Measurements from ENCODE around the gene BSDC1.
"Not testable (repeated sequence)": the region's sequence is repeated elsewhere in the genome, so short reads cannot be mapped to it uniquely, and the experiment has no call there.

The BSDC1 gene
- 115 to 136 (median 129) reads per million in 3 donors for total RNA-seq

DNA sequence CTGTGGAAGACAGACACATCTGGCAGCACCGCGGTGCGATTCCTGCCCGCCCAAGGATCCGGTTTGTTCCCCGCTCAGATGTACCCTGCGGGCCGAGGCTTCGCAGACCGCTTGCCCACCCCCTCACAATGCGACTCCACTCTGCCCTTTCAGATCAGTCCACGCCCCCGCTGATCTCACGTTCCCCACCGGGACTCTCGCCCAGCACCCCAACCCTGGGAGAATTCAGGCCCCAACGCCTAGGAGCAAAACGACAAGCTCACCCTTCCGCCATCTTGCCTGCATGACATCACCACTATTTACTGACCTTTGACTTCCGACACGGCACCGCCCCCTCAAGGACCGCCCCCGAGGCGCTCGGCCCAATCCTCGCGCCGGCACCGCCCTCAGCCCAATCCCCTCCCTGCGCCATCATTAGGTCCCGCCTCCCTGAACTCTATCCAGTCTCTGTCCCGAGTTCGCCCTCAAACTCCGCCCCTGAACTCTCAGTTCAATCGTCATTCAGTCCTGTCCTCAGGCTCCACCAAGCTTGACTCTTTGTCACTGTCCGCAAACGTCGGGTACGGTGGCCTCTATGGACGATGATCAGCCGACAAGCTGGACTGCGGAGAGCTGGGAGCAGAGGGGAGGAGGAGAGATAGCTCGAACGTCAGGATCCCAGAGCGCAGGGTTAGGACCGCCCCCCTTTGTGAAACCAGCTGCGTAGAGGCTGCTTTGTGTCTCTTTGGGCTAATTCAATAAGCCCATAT lies at the start of gene BSDC1:
BSDC1 (minus strand) TSS at position 301 of the 749 bp plus-strand sequence; CDS start at position 274, 27 bp downstream.
- Histone ChIP-seq H3K4me3 (ENCODE audit: insufficient read depth, low read depth, low read length, poor library complexity, severe bottlenecking) (peak within 1 kb of the TSS; percentile 76), H3K36me3 (ENCODE audit: control insufficient read depth, insufficient read depth, low read length) (peaks cover 19% of the 10 kb centered on the region), H3K9me3 (ENCODE audit: control insufficient read depth, low read length) (no peaks in the 10 kb centered on the region), H3K27me3 (replicated peaks; ENCODE audit: control insufficient read depth, insufficient read depth, low read length, poor library complexity, severe bottlenecking) (no peaks in the 10 kb centered on the region), H3K4me1 (ENCODE audit: control insufficient read depth, insufficient read depth, low read length, poor library complexity, severe bottlenecking) (peaks cover 15% of the 10 kb centered on the region), H3K27ac (ENCODE audit: insufficient read depth, low read length, poor library complexity, severe bottlenecking) (peak within 1 kb of the TSS; percentile 94)
- DNase-seq, result peak; percentile 95 to 96 (median 96)

GRCh38 chr1:32441467-32441866 lies 47.2 kb upstream of the BSDC1 start:
- not testable (repeated sequence) for H3K4me1 ChIP-seq (ENCODE audit: control insufficient read depth, insufficient read depth, low read length, poor library complexity, severe bottlenecking); H3K27me3 ChIP-seq (replicated peaks; ENCODE audit: control insufficient read depth, insufficient read depth, low read length, poor library complexity, severe bottlenecking); H3K4me3 ChIP-seq (ENCODE audit: insufficient read depth, low read depth, low read length, poor library complexity, severe bottlenecking); H3K36me3 ChIP-seq (ENCODE audit: control insufficient read depth, insufficient read depth, low read length); H3K27ac ChIP-seq (ENCODE audit: insufficient read depth, low read length, poor library complexity, severe bottlenecking); H3K9me3 ChIP-seq (ENCODE audit: control insufficient read depth, low read length); DNase-seq

- not testable (repeated sequence) for H3K4me3 ChIP-seq (ENCODE audit: insufficient read depth, low read depth, low read length, poor library complexity, severe bottlenecking); H3K36me3 ChIP-seq (ENCODE audit: control insufficient read depth, insufficient read depth, low read length); DNase-seq; H3K4me1 ChIP-seq (ENCODE audit: control insufficient read depth, insufficient read depth, low read length, poor library complexity, severe bottlenecking); H3K27ac ChIP-seq (ENCODE audit: insufficient read depth, low read length, poor library complexity, severe bottlenecking); H3K27me3 ChIP-seq (replicated peaks; ENCODE audit: control insufficient read depth, insufficient read depth, low read length, poor library complexity, severe bottlenecking); H3K9me3 ChIP-seq (ENCODE audit: control insufficient read depth, low read length)
Observed at GRCh38 chr1:32438777-32439176, 44.5 kb upstream of the BSDC1 start.

GRCh38 chr1:32438136-32438535 lies 43.9 kb upstream of the BSDC1 start:
- Histone ChIP-seq H3K4me3 (ENCODE audit: insufficient read depth, low read depth, low read length, poor library complexity, severe bottlenecking) (no peak overlapping the region), H3K9me3 (ENCODE audit: control insufficient read depth, low read length) (no peaks in the 10 kb centered on the region), H3K27me3 (replicated peaks; ENCODE audit: control insufficient read depth, insufficient read depth, low read length, poor library complexity, severe bottlenecking) (peaks cover 4% of the 10 kb centered on the region), H3K36me3 (ENCODE audit: control insufficient read depth, insufficient read depth, low read length) (no peaks in the 10 kb centered on the region), H3K4me1 (ENCODE audit: control insufficient read depth, insufficient read depth, low read length, poor library complexity, severe bottlenecking) (no peaks in the 10 kb centered on the region), H3K27ac (ENCODE audit: insufficient read depth, low read length, poor library complexity, severe bottlenecking) (no peak overlapping the region)
- no peak for DNase-seq

GRCh38 chr1:32431736-32432400 lies 37.6 kb upstream of the BSDC1 start:
- DNase-seq, result no peak
- H3K4me1 ChIP-seq (ENCODE audit: control insufficient read depth, insufficient read depth, low read length, poor library complexity, severe bottlenecking), result no peaks in the 10 kb centered on the region
- H3K27ac ChIP-seq (ENCODE audit: insufficient read depth, low read length, poor library complexity, severe bottlenecking), result no peak overlapping the region
- H3K4me3 ChIP-seq (ENCODE audit: insufficient read depth, low read depth, low read length, poor library complexity, severe bottlenecking), result no peak overlapping the region
- H3K27me3 ChIP-seq (replicated peaks; ENCODE audit: control insufficient read depth, insufficient read depth, low read length, poor library complexity, severe bottlenecking), result peaks cover 11% of the 10 kb centered on the region
- no peaks in the 10 kb centered on the region for H3K36me3 ChIP-seq (ENCODE audit: control insufficient read depth, insufficient read depth, low read length)
- H3K9me3 ChIP-seq (ENCODE audit: control insufficient read depth, low read length), result no peaks in the 10 kb centered on the region

DNA sequence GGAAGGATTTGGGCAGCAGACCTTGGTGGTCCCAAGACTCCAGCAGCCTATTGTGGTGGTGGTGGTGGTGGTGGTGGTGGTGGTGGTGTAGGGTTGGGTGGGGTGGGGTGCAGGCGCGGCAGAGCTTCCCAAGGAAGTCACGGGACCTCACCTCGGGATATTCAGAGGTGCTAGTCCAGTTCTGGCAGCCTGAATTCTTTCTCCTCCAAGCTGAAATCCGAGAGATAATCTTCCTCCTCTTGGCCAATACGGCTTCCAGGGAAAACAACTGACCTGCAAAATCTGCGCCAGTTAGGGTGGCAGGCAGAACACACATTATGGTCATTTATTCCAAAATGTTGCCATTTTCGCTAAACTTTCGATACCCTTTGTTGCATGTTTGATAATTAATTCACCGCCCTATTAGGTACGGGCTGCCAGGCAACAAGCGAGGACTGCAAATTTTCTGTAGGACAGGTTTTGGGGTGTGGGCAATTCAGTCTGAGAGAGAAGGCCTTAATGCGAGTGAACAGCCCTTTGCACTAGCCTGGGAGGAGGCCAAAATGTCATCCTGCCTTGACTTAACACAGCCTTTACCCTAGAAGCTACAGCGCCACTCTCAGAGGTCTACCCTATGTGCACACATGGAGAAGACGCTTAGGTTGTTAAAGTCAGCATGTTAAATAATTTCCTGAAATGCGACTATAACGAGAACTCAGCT lies 33.2 kb upstream of the BSDC1 start:
- Histone ChIP-seq H3K27ac (ENCODE audit: insufficient read depth, low read length, poor library complexity, severe bottlenecking) (no peak overlapping the region), H3K4me3 (ENCODE audit: insufficient read depth, low read depth, low read length, poor library complexity, severe bottlenecking) (no peak overlapping the region), H3K4me1 (ENCODE audit: control insufficient read depth, insufficient read depth, low read length, poor library complexity, severe bottlenecking) (peaks cover 3% of the 10 kb centered on the region), H3K36me3 (ENCODE audit: control insufficient read depth, insufficient read depth, low read length) (no peaks in the 10 kb centered on the region), H3K27me3 (replicated peaks; ENCODE audit: control insufficient read depth, insufficient read depth, low read length, poor library complexity, severe bottlenecking) (peaks cover 16% of the 10 kb centered on the region), H3K9me3 (ENCODE audit: control insufficient read depth, low read length) (no peaks in the 10 kb centered on the region)
- no peak for DNase-seq

GRCh38 chr1:32426489-32427255 lies 32.4 kb upstream of the BSDC1 start:
- no peaks in the 10 kb centered on the region for H3K36me3 ChIP-seq (ENCODE audit: control insufficient read depth, insufficient read depth, low read length)
- no peak overlapping the region for H3K27ac ChIP-seq (ENCODE audit: insufficient read depth, low read length, poor library complexity, severe bottlenecking)
- peaks cover 16% of the 10 kb centered on the region for H3K27me3 ChIP-seq (replicated peaks; ENCODE audit: control insufficient read depth, insufficient read depth, low read length, poor library complexity, severe bottlenecking)
- H3K9me3 ChIP-seq (ENCODE audit: control insufficient read depth, low read length), result no peaks in the 10 kb centered on the region
- H3K4me3 ChIP-seq (ENCODE audit: insufficient read depth, low read depth, low read length, poor library complexity, severe bottlenecking), result no peak overlapping the region
- no peak for DNase-seq
- H3K4me1 ChIP-seq (ENCODE audit: control insufficient read depth, insufficient read depth, low read length, poor library complexity, severe bottlenecking), result peaks cover 3% of the 10 kb centered on the region

DNA sequence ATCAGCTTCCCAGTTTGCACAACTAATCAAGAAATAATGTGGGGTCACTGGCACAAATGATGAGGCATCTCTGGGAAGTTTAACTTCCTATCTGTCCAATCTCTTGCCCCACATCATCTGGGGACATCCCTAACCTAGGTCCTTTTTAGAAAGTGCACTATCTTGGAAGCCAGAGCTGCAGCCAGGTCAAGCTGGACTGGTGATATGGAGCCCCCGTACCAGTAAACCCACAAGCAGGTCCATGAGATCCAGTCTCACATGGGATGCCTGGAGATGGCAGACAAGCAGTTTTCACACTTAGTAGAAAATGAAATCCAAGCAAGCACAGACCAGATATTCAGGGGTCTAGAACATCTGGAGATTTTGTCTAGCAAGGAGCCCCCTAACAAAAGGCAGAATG lies 27.5 kb upstream of the BSDC1 start:
- H3K4me1 ChIP-seq (ENCODE audit: control insufficient read depth, insufficient read depth, low read length, poor library complexity, severe bottlenecking), result peaks cover 2% of the 10 kb centered on the region
- no peaks in the 10 kb centered on the region for H3K9me3 ChIP-seq (ENCODE audit: control insufficient read depth, low read length)
- H3K27me3 ChIP-seq (replicated peaks; ENCODE audit: control insufficient read depth, insufficient read depth, low read length, poor library complexity, severe bottlenecking), result peaks cover 5% of the 10 kb centered on the region
- DNase-seq, result no peak
- H3K4me3 ChIP-seq (ENCODE audit: insufficient read depth, low read depth, low read length, poor library complexity, severe bottlenecking), result no peak overlapping the region
- no peaks in the 10 kb centered on the region for H3K36me3 ChIP-seq (ENCODE audit: control insufficient read depth, insufficient read depth, low read length)
- no peak overlapping the region for H3K27ac ChIP-seq (ENCODE audit: insufficient read depth, low read length, poor library complexity, severe bottlenecking)

GRCh38 chr1:32414186-32414886 lies 20.1 kb upstream of the BSDC1 start:
- DNase-seq, result no peak
- H3K4me1 ChIP-seq (ENCODE audit: control insufficient read depth, insufficient read depth, low read length, poor library complexity, severe bottlenecking), result no peaks in the 10 kb centered on the region

More at GRCh38 chr1:32414186-32414886, 20.1 kb upstream of the BSDC1 start:
- Histone ChIP-seq H3K27me3 (replicated peaks; ENCODE audit: control insufficient read depth, insufficient read depth, low read length, poor library complexity, severe bottlenecking) (no peaks in the 10 kb centered on the region), H3K36me3 (ENCODE audit: control insufficient read depth, insufficient read depth, low read length) (no peaks in the 10 kb centered on the region), H3K27ac (ENCODE audit: insufficient read depth, low read length, poor library complexity, severe bottlenecking) (no peak overlapping the region), H3K4me3 (ENCODE audit: insufficient read depth, low read depth, low read length, poor library complexity, severe bottlenecking) (no peak overlapping the region), H3K9me3 (ENCODE audit: control insufficient read depth, low read length) (no peaks in the 10 kb centered on the region)
